GM21737 (cell line): ENCODE data around the gene SMIM10.
A peak's percentile ranks its signal among the peaks of the same experiment; 100 is the strongest.
"Not testable (repeated sequence)": the region's sequence is repeated elsewhere in the genome, so short reads cannot be mapped to it uniquely, and the experiment has no call there.

Experiments used
- ATAC-seq: cut with Tn5 transposase; IDR thresholded peaks from one replicate; pipeline ENCODE4 v1.9.1; 2021; ENCODE audit warnings: mild to moderate bottlenecking, moderate library complexity; ENCODE audit not compliant: unreplicated experiment

Gene SMIM10

GRCh38 chrX:134990801-134991481 lies at the start of gene SMIM10:
TSS of gene SMIM10 (plus strand) at chrX:134990991. CDS start at chrX:134991096, 105 bp downstream.
- ATAC-seq: no peak

GRCh38 chrX:134946364-134946763 lies 44.4 kb upstream of the SMIM10 start:
- not testable (repeated sequence) for ATAC-seq

GRCh38 chrX:134948333-134949241 lies 42.2 kb upstream of the SMIM10 start:
- no peak for ATAC-seq

GRCh38 chrX:134949271-134949670 lies 41.5 kb upstream of the SMIM10 start:
- ATAC-seq: no peak

- no peak for ATAC-seq
These were observed 33.0 kb upstream of the SMIM10 start for GRCh38 chrX:134957836-134958235.

GRCh38 chrX:134960366-134960765 lies 30.4 kb upstream of the SMIM10 start:
- ATAC-seq: not testable (repeated sequence)

GRCh38 chrX:134963041-134963440 lies 27.8 kb upstream of the SMIM10 start:
- ATAC-seq: no peak

GRCh38 chrX:134969726-134970125 lies 21.1 kb upstream of the SMIM10 start:
- ATAC-seq: no peak

- ATAC-seq: no peak
These were observed 18.9 kb upstream of the SMIM10 start for GRCh38 chrX:134971926-134972325.

- no peak for ATAC-seq
These were observed 15.3 kb upstream of the SMIM10 start for GRCh38 chrX:134975516-134975915.

GRCh38 chrX:134981910-134982309 lies 8.9 kb upstream of the SMIM10 start:
- ATAC-seq: no peak

- ATAC-seq: no peak
These were observed 8.0 kb upstream of the SMIM10 start for GRCh38 chrX:134982748-134983147.

- no peak for ATAC-seq
These were observed 5.3 kb upstream of the SMIM10 start for GRCh38 chrX:134985479-134985878.

- no peak for ATAC-seq
These were observed 353 bp upstream of the SMIM10 start for GRCh38 chrX:134990475-134990800.

GRCh38 chrX:134997646-134998045 lies 6.9 kb downstream of the SMIM10 start:
- ATAC-seq: no peak

GRCh38 chrX:134998246-134998645 lies 7.5 kb downstream of the SMIM10 start:
- ATAC-seq: no peak

- ATAC-seq: no peak
These were observed 8.7 kb downstream of the SMIM10 start for GRCh38 chrX:134999469-134999868.

- no peak for ATAC-seq
These were observed 9.7 kb downstream of the SMIM10 start for GRCh38 chrX:135000516-135000915.

- peak; percentile 96 for ATAC-seq
These were observed 13.3 kb downstream of the SMIM10 start for GRCh38 chrX:135003876-135004623.

GRCh38 chrX:135006187-135006586 lies 15.4 kb downstream of the SMIM10 start:
- ATAC-seq: no peak

GRCh38 chrX:135009057-135009610 lies 18.3 kb downstream of the SMIM10 start:
- ATAC-seq: no peak
